Kidney epithelial cell (primary cell): ENCODE data around the gene GPR25. TPM values are rescaled to one million over a fixed set of nuclear protein-coding genes. Genes with fewer than 3 reads are reported as not detected.

Experiments
- DNase-seq: peaks from one replicate; pipeline ENCODE4 v3.0.0-alpha.2; 2010; ENCODE audit warnings: low read depth
- H3K27me3 ChIP-seq: 2 replicates; pipeline ENCODE4 v1.6.0; 2011; ENCODE audit warnings: low read length; ENCODE audit not compliant: control insufficient read depth, insufficient read depth
- H3K36me3 ChIP-seq: 2 replicates; pipeline ENCODE4 v1.5.1; 2011; ENCODE audit warnings: low read length; ENCODE audit not compliant: control insufficient read depth, insufficient read depth
- H3K4me3 ChIP-seq: 2 replicates; pipeline ENCODE4 v1.5.1; 2011; ENCODE audit warnings: low read depth, mild to moderate bottlenecking, control low read depth, low read length
- total RNA-seq: library from RNA; depleted of rRNA; stranded (reverse); fragments of >200 nt; gene quantifications from 2 replicates; pipeline ENCODE4 v1.2.3, GENCODE V29; 2015
- TF ChIP-seq, protein P1 (sequence below): IDR thresholded peaks from 2 replicates; pipeline ENCODE4 v1.5.1; 2011; ENCODE audit warnings: mild to moderate bottlenecking, moderate library complexity, low read length, control low read depth, inconsistent platforms; ENCODE audit not compliant: insufficient read depth, poor library complexity, severe bottlenecking

The GPR25 gene, protein sequence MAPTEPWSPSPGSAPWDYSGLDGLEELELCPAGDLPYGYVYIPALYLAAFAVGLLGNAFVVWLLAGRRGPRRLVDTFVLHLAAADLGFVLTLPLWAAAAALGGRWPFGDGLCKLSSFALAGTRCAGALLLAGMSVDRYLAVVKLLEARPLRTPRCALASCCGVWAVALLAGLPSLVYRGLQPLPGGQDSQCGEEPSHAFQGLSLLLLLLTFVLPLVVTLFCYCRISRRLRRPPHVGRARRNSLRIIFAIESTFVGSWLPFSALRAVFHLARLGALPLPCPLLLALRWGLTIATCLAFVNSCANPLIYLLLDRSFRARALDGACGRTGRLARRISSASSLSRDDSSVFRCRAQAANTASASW
- not detected in 2 replicates for total RNA-seq

DNA sequence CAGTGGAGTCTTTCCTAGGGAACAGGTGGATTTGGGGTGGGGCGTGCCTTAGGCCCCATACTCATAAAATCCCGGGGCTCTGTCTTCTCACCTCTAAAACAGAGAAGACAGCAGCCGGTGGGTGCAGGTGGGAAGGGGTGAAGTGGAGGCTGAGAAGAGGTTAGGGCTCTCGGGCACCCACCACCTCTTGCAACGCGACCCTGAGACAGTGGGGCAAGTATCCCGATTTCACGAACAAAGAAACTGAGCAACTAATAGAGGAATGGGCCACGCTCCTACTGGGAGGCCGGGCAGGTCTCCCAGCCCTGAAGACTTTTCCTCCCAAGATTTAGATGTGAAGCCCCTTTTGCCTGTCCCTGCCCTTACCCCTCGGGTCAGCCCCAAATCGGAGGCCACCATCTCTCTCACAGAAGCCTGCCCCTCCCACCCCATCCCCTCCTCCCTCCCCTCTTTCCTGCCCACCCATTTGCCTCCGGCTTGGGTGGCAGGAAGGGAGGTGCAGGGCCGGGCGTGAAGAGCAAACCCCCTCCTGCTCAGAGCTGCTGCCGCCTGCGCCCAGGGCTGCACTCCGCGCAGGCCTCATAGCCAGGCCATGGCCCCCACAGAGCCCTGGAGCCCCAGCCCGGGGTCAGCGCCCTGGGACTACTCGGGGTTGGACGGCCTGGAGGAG lies at the start of gene GPR25:
TSS of gene GPR25 (plus strand) at position 536 of the 670 bp plus-strand sequence. CDS start at position 593, 57 bp downstream.
- peaks cover 23% of the 10 kb centered on the region for H3K27me3 ChIP-seq
- DNase-seq, result no peak
- peak within 1 kb of the TSS; percentile 6 for H3K4me3 ChIP-seq
- TF ChIP-seq, protein P1, sequence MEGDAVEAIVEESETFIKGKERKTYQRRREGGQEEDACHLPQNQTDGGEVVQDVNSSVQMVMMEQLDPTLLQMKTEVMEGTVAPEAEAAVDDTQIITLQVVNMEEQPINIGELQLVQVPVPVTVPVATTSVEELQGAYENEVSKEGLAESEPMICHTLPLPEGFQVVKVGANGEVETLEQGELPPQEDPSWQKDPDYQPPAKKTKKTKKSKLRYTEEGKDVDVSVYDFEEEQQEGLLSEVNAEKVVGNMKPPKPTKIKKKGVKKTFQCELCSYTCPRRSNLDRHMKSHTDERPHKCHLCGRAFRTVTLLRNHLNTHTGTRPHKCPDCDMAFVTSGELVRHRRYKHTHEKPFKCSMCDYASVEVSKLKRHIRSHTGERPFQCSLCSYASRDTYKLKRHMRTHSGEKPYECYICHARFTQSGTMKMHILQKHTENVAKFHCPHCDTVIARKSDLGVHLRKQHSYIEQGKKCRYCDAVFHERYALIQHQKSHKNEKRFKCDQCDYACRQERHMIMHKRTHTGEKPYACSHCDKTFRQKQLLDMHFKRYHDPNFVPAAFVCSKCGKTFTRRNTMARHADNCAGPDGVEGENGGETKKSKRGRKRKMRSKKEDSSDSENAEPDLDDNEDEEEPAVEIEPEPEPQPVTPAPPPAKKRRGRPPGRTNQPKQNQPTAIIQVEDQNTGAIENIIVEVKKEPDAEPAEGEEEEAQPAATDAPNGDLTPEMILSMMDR, result no peak
- H3K36me3 ChIP-seq, result no peaks in the 10 kb centered on the region

DNA sequence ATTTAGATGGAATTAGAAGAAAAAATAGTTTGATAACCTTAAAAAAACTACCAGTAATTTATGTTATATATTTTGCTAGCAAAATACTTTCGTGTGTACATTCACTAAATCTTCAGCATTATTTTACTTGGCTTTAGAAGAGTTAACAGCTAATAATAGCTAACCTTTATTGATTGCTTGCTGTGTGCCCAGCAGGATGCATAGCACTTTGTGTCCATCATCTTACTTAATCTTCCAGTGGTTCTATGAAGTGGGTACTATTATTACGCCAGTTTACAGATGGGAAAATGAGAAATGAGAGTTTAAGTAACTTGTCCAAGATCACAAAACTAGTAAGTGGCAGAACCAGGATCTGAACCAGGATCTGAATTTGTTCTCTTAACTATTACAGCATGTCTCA lies 41.7 kb upstream of the GPR25 start:
- Histone ChIP-seq H3K36me3 (no peaks in the 10 kb centered on the region), H3K27me3 (no peaks in the 10 kb centered on the region), H3K4me3 (no peak overlapping the region)
- TF ChIP-seq, protein P1, result no peak
- no peak for DNase-seq

DNA sequence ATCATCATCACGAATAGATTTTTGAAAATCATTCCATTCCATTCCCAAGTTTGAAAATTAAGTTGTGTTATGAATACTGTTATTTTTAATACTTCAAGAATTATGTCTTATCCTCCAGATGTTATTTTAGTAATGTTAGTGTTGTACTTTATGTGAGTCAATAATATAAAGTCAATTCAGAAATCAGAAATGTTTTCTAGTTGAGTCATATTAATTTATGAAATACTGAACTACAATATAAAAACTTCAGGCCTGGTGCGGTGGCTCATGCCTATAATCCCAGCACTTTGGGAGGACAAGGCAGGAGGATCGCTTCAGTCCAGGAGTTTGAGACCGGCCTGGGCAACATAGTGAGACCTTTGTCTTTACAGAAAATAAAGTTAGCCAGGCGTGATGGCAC lies 38.4 kb upstream of the GPR25 start:
- TF ChIP-seq, protein P1, result no peak
- Histone ChIP-seq H3K4me3 (no peak overlapping the region), H3K36me3 (no peaks in the 10 kb centered on the region), H3K27me3 (no peaks in the 10 kb centered on the region)
- no peak for DNase-seq

DNA sequence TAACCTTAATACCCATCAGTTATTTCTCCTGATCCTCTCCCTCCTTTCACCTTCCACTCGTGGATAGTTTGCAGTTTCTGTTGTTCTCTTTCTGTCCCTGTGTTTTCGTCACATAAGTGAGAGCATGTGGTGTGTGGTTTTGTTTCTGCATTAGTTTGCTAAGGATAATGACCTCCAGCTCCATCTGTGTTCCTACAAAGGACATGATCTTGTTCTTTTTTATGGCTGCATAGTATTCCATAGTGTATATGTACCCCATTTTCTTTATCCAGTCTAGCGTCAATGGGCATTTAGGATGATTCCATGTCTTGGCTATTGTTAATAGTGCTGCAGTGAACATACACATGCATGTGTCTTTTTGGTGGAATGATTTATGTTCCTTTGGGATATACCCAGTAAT lies 36.6 kb upstream of the GPR25 start:
- TF ChIP-seq, protein P1, result no peak
- Histone ChIP-seq H3K4me3 (no peak overlapping the region), H3K27me3 (no peaks in the 10 kb centered on the region), H3K36me3 (no peaks in the 10 kb centered on the region)
- DNase-seq, result no peak

DNA sequence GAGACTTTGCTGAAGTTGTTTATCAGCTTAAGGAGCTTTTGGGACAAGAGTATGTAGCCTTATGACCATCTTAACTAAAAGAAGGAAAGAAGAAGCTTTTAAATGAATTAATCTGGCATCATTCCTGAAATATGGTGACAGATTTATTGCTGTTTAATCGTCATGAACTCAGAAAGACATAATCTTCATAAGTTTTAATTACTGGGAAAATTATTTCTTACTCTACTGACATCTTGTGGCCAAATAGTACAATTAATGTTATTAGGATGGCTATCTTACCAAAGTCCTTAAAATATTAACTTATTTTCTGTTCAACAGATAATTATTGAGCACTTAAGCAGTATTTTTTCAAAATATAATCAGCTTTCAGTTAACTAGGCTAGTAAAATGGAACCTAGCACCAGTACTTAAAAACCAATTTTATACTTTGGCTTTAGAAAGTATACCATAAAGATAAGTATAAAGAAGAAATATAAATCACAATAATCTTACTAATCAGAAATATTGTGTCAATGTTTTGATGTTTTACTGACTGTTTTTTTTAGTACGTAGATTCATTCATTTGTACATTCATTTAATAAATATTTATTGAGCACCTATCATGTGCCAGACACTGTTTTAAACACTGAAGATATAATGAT lies 34.7 kb upstream of the GPR25 start:
- TF ChIP-seq, protein P1, result peak; percentile 22
- no peak overlapping the region for H3K4me3 ChIP-seq
- no peak for DNase-seq
- no peaks in the 10 kb centered on the region for H3K36me3 ChIP-seq
- H3K27me3 ChIP-seq, result no peaks in the 10 kb centered on the region
